ENCODE data around the gene LACC1. TPM values are rescaled to one million over a fixed set of nuclear protein-coding genes. Genes with fewer than 3 reads are reported as not detected.

The LACC1 gene
- total RNA-seq, 6 experiments from 2014 or later, result 3.2 to 5.2 (median 3.5) TPM

DNA sequence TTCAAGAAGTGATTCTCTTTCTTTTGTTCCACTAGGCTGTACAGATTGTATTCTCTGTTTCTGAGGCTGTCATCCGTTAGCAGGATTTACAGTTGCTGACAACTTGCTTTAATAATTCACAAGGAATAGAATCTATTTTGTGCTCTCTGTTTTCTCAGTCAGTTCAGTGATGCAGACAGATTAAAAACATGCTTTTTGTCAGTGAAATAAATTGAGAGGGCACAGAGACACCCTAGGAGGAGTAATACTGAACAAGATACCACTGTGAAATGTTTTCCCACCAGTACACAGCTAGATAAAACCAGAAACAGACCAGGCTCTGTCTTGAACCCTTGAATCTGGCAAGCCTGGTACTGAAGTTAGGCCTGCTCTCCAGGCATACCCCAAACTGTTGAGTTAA lies 58.7 kb downstream of the LACC1 start:
- Mint-ChIP-seq H3K27ac (no peak overlapping the region), H3K4me3 (no peak overlapping the region), H3K36me3 (ENCODE audit: low read depth) (no peaks in the 10 kb centered on the region), H3K9me3 (no peaks in the 10 kb centered on the region), H3K4me1 (ENCODE audit: low read depth) (no peaks in the 10 kb centered on the region), H3K27me3 (ENCODE audit: insufficient read depth) (peaks cover 21% of the 10 kb centered on the region)
- TF ChIP-seq CTCF (IDR thresholded peaks at IDR 0.05), result no peak
- DNase-seq, result no peak

DNA sequence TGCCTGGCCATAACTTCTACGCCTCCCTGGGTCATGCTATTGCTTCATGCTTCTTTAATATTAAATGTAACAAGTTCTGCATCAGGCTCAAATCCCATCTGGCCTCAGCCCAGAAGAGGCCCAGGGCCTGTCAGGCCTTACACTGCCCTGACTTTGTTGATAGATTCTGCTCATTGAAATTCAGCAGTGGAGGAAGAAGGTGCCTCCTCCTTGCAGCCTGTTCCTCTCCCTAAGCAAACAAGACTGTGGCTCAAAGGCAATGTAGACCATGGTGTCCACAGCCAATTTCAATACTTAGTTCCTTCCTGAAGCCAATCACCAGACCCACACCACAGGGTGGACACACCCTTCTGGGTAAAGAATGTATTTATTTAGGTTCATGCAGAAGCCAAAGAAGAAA lies 59.4 kb downstream of the LACC1 start:
- no peaks in the 10 kb centered on the region for H3K9me3 Mint-ChIP-seq
- H3K27ac Mint-ChIP-seq, result no peak overlapping the region
- H3K27me3 Mint-ChIP-seq (ENCODE audit: insufficient read depth), result peaks cover 21% of the 10 kb centered on the region
- DNase-seq, result no peak
- no peak overlapping the region for H3K4me3 Mint-ChIP-seq
- no peak for TF ChIP-seq CTCF (IDR thresholded peaks at IDR 0.05)
- H3K4me1 Mint-ChIP-seq (ENCODE audit: low read depth), result no peaks in the 10 kb centered on the region
- H3K36me3 Mint-ChIP-seq (ENCODE audit: low read depth), result no peaks in the 10 kb centered on the region

- H3K27me3 Mint-ChIP-seq (ENCODE audit: insufficient read depth), result peaks cover 11% of the 10 kb centered on the region
- H3K36me3 Mint-ChIP-seq (ENCODE audit: low read depth), result no peaks in the 10 kb centered on the region
- no peaks in the 10 kb centered on the region for H3K4me1 Mint-ChIP-seq (ENCODE audit: low read depth)
- no peak overlapping the region for H3K27ac Mint-ChIP-seq
- no peaks in the 10 kb centered on the region for H3K9me3 Mint-ChIP-seq
- no peak for DNase-seq
- no peak for TF ChIP-seq CTCF (IDR thresholded peaks at IDR 0.05)
- H3K4me3 Mint-ChIP-seq, result no peak overlapping the region
Measured at GRCh38 chr13:43942286-43942685, 62.6 kb downstream of the LACC1 start.

Other genes starting within 250 kb of the LACC1 start
- 1 to 10 TPM in 2 of 6 experiments, under 1 TPM in 4; 0.50 to 3.2 (median 0.64) TPM for gene ENOX1, start 92.9 kb upstream of the LACC1 start, total RNA-seq (2021; fragmentation: NEBNext Ultra II Directional; extraction: Animal tissue kit (Norgen Biotek cat#: 25700))
- gene CCDC122, start 164 bp upstream of the LACC1 start, total RNA-seq (2021; fragmentation: NEBNext Ultra II Directional; extraction: Animal tissue kit (Norgen Biotek cat#: 25700)), result 1 to 10 TPM; 3.9 to 6.3 (median 5.2) TPM